Measurements from ENCODE around the gene SORCS2.

The SORCS2 gene

DNA sequence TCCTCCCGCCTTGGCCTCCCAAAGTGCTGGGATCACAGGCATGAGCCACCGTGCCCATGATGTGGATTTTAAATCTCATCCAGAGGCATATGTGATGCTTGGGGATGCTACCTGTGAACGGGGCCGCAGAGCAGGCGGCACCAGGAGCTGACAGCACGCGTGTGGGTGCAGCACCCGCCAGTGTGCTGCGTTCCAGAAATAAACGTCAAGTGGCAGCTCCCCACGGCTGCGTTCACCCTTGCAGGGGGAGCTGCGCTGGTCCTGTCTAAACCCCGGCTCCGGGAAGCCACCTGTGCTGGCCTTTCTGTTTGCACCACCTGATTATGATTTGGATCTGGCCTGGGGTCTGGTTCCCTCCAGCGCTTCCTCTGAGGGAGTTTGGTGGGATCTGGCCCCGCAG, 77.8 kb downstream of the SORCS2 start:
- DNase-seq (ENCODE audit: low spot score): no peak

DNA sequence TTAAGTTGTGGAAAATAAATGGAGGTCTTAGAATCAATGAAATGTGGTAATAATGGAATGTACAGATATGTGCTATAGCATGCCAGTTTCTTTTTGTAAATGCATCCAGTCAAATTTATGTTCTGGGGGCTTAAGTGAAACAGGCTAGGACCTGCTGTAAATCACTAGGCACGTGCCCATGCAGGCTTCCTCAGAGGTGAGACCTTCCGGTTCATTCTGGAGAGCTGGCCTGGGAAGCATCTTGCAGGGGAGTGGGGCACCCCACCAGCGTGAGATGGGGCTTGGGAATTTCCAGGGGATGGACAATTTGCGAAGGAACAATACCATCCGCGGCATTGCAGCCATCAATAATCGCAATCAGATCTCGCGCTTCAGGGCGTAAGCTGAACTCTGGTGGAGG, 80.1 kb downstream of the SORCS2 start:
- no peak for DNase-seq (ENCODE audit: low spot score)

DNA sequence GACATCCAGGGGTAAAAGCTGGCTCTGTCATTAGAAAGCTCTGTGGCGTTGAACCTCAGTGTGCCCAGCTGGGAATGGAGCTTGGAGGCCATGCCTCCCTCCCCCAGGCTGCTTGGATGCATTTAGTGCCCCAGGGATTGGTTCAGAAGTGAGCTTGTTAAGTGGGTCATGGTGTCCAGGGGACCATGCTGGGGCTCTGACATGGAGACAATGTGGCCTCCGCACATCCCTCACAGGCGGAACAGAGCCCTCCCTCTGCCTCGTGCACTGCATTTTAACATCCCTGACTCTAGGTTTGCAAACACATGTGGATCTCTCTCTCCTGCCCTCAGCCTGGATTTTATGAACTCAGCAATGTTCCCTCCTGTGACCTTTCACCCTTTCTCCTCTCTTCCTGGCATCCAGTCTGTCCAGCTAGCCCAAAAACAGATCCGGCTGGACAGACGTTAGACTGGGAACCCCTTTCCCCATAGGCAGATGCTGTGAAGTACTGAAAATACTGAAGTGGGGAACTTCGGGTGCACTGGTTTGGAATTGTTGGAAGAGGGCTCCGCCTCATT, 81.5 kb downstream of the SORCS2 start:
- no peak for DNase-seq (ENCODE audit: low spot score)

DNA sequence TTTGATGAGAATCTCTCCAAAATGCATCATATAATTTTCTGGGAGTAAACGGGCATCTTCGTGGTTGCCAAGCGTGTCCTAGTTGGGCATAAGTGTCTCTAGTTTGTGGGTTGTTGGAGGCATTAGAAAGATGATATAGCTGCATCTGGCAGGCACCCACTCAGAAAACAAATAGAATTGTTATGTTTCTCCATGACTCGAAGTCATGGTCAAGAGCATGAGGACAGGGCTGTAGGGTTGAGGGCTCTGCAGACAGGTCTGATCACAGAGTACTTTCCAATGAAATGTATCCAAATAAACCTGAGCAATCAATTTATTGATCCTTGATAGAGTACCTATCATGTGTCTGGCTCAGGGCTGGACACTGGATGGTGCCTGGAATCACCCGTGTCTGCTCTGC, 82.7 kb downstream of the SORCS2 start:
- DNase-seq (ENCODE audit: low spot score): no peak

DNA sequence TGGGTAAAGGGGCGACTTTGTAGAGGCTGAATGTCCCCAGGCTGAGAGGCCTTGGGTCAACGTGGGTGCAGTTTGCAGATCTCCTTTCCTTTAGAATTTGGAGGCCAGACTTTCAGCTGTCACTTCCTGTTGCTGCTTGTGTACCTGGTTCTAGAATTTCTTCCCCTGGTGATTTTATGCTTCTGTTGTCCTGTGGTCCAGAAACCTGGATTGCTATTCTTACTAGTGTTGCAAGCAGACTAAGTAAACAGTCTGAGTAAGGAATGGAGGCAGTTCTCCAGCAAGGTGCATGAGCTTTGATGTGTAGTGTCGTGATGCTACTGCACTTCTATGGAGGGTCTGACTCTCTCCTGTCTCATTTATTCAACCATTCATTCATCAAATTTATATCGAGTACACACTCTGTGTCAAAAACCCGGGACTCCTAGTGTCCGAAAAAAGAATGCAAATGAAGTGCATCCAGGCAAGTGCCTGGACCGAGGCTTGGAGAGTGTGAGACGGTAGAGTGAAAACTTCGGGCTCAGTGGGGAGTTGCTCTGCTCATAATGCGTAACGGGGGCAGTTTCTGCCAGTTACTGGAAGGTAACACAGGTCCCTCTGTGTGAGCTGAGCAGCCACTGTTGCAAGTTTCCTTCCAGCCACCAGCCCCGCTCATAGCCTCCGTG, 83.3 kb downstream of the SORCS2 start:
- DNase-seq (ENCODE audit: low spot score): no peak

DNA sequence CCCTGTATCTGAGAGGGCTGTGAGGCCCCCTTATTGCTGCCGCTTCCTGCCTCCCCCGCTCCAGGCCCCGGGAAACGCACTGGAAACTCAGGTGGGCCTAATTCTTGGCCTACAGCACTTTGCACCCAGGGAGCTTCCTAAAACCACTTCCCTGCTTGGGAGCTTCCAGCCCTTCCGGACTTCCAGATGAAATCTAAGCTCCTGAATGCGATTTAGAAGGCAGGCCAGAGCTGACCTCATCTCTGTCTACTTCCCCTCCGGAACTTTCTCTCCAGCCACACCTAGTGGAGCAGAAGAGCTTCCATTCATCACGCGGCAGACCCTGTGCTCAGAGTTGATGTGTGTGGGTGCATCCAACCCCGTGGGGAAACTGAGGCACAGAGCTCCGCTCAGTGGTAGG, 84.2 kb downstream of the SORCS2 start:
- DNase-seq (ENCODE audit: low spot score): no peak

DNA sequence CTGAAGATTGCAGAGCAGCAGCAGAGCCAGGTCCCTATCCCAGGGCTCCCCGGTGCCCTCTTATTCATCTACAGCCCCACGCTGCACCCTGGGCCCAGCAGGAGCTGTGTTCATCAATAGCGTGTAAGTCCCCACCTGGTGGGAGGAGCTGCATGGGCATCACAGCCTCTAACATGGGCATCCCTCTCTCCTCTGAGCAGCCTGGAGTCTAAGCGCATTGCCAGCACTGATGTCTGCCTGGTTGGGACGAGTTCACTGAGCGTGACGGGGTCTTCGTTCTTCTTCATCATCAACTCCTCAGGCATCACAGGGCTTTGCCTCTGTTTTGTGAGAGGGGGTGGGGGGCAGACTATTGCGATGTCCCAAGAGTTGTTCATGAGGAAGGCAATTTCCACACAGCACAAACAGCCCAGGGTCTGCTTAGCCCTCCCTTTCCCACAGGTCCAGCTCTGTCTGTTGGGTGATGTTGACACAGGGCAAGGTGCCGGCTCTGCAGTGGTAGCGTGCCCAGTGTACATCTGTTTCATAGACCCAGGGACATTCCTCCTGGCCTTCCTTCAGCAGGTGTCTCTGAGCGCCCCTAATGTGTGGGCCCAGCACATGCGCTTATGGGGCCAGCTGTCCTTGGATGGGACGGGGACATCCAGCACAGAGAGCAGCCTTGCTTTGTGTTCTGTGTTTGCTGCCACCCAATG, 85.9 kb downstream of the SORCS2 start:
- no peak for DNase-seq (ENCODE audit: low spot score)

DNA sequence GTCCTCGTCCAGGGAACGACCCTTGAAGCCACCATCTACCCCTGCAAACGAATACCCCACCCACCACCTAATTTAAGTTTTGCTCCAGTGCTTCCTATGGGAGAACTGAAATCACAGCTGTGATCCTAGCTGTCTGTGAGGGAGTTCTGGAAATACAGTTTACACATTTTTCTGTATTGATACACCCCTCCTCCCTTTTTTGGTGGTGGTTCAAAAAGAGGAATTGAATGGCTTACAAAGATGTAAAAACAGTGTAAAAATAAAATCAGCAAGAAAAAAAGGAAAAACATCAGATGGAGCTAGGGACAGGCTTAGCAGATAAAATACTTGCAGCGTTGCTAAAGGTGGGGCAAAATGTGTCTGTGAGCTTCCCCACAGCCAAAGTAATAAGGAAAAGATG, 86.6 kb downstream of the SORCS2 start:
- no peak for DNase-seq (ENCODE audit: low spot score)

DNA sequence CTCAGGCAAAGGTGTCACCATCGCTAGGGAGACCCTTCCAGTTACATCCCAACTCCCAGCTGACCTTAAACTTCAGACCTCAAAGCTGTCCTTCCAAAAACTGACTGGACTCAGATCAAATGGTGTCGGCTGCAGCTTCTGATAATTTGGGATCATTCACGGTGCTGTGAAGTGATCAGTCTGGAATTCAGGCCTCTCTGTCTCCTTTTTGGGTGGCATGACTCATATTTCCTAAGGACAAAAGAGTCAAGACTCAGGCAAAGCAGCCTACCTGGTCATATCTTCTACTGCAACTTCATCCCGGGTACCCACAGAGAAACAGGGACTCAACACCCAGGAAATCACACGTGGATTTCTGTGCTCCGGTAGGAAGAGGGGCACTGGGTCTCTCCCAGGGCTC, 87.6 kb downstream of the SORCS2 start:
- no peak for DNase-seq (ENCODE audit: low spot score)

DNA sequence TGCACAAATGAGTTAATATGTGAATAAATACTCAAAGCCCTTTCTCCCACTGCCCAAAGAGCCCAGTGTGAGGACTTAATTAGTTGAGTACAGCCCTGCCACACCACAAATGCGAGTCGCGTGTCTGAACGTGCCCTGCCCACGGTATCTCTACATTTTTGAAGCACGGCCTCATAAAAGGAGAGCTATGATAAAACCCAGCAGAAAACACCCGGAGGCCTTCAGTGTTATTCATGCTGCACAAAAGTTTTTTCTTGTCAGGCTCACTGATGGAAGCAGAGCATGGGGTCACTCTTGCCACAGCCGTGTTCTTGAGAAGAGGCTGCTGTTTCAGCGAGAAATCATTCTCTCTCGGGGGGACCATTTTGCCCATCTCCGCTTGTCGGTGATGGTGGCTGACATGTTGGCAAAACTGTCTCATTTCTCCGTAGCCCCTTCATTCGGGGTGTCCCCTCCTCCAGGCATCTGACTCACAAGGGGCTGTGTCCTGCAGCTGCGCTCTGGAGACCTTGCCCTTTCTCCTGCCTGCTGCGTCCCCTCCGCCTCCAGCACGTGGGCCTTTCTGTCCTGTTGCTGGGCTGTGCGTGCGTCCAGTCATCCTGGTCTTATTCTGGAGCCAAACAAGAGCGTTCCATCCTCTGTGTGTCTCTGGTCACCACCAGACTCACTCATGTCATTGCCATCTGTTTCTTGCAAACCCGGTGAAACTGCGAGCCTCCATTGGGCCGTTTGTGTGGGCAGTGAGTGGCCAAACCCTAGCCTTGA, 88.8 kb downstream of the SORCS2 start:
- peak; percentile 18 for DNase-seq (ENCODE audit: low spot score)

DNA sequence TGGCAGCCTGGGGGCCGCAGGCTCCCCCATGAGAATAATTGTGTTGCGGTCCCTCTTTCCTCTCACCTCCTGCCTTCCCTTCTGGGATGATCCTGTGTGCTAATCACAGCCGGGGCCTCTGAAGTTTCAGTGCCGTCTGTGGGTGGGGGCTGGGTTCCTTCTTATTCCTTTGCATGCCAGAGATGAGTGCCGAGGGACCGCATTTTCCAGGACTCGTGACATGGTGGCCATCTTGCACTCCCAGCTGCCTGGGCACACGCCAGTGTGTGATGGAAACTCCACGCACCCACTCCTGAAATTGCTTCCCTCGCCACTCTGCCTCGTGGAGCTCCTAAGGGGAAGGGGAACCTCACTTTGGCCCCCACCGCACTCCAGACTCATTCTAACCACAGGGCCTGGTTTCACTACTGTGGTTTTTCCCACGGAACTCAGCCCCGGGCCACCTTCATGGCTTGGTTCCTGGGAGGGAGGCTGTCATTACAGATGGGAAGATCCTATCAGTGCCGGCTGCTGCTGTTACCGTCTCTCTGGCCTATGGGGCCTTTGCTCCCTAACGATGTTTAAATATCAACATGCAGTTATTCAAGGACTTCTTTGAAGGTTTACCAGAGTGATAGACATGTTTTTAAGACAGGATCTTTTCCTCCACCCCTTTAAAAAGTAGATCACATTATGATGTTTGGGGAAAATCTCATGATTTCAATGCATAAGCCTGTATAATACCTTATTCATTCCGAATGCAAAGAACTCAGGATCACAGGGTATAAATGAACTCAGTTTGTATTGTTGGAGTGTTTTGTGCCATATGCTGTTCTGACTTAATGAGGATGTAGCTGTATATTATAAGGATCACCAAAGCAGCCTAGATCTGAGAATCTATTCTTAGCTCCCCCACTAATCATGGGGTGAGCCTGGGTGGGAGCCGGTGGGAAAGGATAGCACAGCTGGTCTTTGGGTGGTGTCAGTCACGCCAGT, 89.6 kb downstream of the SORCS2 start:
- DNase-seq (ENCODE audit: low spot score): no peak

DNA sequence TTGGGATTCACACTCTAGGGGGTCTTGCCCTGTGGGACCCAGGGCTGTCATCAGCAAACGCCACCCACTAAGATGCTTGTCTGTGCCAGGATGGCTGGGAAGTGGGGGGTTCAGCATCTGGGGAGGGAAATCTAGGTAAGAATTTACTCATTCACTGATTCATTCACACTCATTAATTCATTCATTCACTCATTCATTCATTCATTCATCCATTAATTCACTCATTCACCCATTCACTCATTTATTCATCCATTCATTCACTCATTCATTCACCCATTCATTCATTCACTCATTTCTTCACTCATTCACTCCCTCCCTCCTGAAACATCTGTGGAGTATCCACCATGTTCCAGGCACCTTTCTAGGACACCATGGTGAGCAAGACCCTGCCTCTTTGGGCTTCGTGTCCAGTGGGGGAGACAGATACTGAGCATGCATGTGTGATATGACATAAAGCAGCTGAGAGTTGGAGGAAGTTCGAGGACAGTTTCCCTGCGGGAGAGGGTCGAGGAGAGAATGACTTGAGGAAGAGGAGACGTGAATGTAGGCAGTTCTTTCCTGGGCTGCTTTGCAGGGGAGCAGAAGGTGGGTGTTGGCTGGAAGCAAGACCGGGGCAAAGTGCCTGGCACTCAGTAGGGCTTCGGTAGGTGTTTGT, 90.6 kb downstream of the SORCS2 start:
- DNase-seq (ENCODE audit: low spot score): no peak

DNA sequence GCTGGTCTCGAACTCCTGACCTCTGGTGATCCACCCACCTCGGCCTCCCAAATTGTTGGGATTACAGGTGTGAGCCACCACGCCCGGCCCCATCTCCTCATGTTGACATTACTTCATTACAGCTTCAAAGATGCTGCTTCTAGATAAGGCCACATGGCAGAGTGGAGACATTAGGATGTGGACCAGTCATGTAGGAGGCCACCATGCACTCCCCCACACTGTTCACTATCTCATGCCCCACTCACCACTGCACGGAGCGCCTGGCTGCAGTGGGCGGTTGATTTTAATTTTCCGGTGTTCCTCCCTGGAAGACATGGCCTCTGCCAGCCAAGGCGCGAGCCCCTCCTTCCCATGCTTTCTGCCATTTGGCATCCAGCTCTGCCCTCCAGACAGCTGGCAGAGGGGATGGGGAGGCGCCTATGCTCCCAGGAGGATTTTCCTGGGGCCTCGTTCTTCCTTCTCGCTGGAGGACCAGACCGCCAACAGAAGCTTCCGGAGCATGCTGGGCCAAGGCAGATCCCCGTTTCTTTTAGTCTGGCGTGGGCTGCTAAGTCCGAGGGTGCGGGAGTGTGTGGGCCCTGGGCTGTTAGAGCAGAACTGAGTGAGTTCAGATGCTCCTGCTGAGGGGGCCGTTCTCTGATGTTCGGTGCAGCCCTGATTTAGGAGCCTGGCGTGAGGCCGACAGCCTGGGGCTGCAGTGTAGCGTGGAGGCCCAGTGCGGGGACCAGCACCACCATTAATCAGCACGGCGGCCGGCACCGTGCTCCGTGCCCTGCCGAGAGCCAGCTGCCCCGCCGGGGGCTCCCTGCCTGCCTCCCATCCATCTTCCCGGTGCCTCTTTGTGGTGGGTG, 93.1 kb downstream of the SORCS2 start:
- DNase-seq (ENCODE audit: low spot score): no peak

DNA sequence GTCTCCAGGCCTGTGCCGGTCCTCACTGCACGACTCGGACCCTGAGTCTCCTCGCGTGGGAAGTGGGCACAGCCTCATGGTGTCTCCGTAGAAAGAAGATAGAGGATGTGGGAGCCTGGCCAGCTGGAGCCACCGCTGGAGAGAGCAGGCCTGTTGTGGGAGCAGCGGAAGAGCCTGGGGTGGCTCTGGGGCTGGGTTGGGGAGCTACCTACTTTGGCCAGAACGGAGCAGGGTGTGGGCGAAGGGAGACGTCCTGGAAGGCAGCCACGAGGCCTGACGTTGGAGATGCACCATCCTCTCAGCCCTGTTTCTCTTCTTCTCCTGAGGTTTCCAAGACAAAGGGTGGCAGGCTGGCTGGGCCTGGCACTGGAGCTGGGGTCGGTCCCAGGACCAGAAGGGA, 93.8 kb downstream of the SORCS2 start:
- no peak for DNase-seq (ENCODE audit: low spot score)

DNA sequence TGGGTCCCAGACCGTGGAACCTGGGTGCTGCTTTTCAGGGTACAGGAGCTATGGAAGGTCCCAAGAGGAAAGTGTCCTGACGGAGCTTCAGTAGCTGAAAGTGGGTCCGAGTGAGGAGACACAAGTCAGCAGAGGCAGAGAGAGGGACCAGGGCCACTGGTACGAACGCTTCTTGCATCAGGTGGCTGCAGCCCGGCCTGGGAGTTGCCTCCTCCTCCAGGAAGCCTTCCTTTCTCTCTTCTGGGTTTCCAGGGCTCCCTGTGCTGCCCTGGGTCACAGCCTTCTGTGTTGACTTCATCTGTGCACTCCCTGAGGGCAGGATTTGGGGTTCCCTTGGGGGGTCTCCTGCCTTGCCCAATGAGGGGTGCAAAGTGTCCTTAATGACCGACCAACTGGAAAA, 94.5 kb downstream of the SORCS2 start:
- DNase-seq (ENCODE audit: low spot score): no peak

DNA sequence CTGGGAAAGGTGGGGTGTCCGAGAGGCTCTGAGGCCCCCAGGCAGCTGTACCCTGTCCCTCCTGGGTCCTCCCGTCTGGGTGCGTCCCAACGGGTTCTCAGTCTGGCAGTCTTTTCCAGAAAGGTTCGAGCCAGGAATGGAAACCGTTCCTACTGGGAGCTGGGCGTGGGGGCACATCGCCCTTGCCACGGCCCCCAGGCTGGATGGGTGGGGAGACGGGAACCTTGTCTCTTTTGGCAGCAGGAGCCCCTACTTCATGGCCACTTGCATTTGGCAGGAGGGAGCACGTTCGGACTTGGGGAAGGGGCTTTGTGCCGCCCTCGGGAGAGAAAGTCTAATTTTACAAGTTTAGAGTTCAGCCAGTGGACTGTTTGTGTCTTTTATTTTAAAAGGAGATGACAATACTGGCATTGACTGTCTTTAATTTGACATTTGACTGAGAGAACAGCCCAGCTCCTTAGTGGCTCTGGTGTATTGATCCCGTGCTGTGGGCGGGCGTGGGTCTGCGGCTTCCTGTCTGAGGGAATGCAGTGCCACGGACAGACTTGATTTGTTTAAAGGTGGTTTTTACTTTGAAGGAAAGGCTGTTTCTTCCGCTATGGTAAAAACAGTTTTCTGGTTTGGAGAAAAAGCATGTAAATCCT, 95.1 kb downstream of the SORCS2 start:
- no peak for DNase-seq (ENCODE audit: low spot score)

DNA sequence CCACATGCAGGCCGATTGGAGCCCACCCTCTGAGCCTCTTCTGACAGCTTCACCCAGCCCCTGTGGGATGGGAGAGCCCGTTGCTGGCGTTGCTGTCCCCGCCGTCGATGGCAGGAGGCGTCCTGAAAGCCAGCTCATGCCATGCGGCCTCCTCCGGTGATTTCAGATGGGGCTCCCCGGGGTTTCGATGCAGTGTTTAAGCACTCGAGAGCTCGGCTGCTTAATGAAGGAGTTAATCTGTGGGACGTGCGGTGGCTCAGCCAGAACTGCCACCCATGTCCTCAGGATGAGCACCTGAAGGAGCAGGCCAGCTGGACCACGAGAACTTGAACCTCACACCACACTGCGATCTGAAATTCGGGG, 95.6 kb downstream of the SORCS2 start:
- no peak for DNase-seq (ENCODE audit: low spot score)

DNA sequence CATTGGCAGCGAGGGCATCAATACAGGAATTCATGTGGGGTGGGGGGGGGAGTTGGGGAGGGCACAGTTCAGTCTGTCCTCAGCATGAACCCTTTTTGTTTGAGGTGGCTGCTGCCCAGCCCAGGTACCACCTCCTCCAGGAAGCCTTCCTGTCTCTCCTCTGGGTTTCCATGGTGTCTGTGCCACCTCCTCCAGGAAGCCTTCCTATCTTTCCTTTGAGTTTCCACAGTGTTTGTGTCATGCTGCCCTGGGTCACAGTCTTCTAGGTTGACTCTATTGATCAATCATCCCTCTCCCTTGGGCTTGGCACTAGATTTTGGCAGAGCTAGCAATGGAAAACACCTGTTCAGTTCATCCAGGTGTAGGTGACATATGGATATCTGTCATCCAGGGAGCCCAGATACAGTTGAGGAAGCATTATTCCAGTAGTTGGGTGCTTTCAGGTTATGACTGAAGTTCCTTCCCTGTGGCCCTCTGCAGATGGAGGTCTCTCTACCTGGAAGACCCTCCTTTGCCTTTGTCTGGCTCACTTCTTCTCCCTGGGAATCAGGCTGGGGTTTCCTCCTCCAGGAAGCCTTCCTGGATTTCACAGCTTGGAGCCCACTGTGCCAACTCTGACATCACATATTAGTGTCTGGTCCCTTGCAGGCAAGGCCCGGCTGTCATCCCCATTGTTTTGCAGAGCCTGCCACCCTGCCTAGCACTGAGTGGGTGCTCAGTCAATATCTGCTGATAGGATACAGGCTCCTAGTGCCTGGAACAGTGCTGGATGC, 96.6 kb downstream of the SORCS2 start:
- no peak for DNase-seq (ENCODE audit: low spot score)

DNA sequence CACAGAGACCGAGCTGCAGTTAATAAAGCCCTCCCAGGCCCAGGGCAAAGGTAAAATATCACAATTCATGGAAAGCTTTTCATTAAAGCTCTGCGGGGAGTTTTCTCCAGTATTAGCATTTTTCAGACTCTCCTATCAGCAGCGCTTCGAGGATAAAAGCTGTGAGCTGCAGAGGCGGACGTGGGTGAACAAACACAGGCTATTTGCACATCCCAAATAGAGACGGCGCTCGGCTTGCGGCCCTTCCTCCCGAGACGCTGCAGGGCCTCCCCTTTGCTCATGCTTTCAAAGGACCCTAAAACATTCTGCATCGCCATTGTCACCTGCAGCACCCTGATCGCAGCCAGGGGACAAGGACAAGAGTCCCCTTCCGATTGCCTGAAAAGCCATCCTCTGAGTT, 97.3 kb downstream of the SORCS2 start:
- DNase-seq (ENCODE audit: low spot score): no peak

Data from kidney tubule cell (primary cell).